Keratinocyte (primary cell): ENCODE data around the gene MOGAT2. TPM values are rescaled to one million over a fixed set of nuclear protein-coding genes. Genes with fewer than 3 reads are reported as not detected.
"Not testable (repeated sequence)": the region's sequence is repeated elsewhere in the genome, so short reads cannot be mapped to it uniquely, and the experiment has no call there.

Experiments
- DNase-seq: peaks from one replicate; pipeline ENCODE4 v3.0.0-alpha.2; 2011; ENCODE audit warnings: low read depth, missing footprints, low spot score
- FAIRE-seq: peaks from 2 replicates; lab custom pipeline; 2011; peaks lifted over from hg19 to GRCh38; lab: Jason Lieb, UNC
- H2AFZ ChIP-seq: 2 replicates; pipeline ENCODE4 v1.6.0; 2012; ENCODE audit warnings: low read length, control low read depth, inconsistent platforms; ENCODE audit not compliant: control insufficient read depth
- H3K27ac ChIP-seq: 2 replicates; pipeline ENCODE4 v1.5.1; 2011; ENCODE audit warnings: low read length; ENCODE audit not compliant: control insufficient read depth, insufficient read depth
- H3K27me3 ChIP-seq: 3 replicates; pipeline ENCODE4 v1.6.0; 2011; ENCODE audit warnings: low read length; ENCODE audit not compliant: control insufficient read depth, insufficient read depth; ENCODE audit errors: extremely low read depth
- H3K36me3 ChIP-seq, 2 experiments: 2 replicates in 1 of 2; 3 replicates in 1 of 2; pipeline ENCODE4 v1.5.1; 2011; ENCODE audit warnings: low read length in 2 of 2, mild to moderate bottlenecking in 1 of 2; ENCODE audit not compliant: control insufficient read depth in 2 of 2, insufficient read depth in 2 of 2; ENCODE audit errors: extremely low read depth in 1 of 2
- H3K4me1 ChIP-seq: 3 replicates; pipeline ENCODE4 v1.5.1; 2011; ENCODE audit warnings: low read length; ENCODE audit not compliant: control insufficient read depth, insufficient read depth; ENCODE audit errors: extremely low read depth
- H3K4me2 ChIP-seq: 3 replicates; pipeline ENCODE4 v1.6.0; 2011; ENCODE audit warnings: low read depth, low read length; ENCODE audit not compliant: control insufficient read depth, insufficient read depth; ENCODE audit errors: extremely low read depth
- H3K4me3 ChIP-seq, 3 experiments: fragments of 200-600 bp in 1 of 3; sonication (generic) in 1 of 3; 2 replicates in 2 of 3; 3 replicates in 1 of 3; pipeline ENCODE4 v1.5.1; 2011 to 2016; ENCODE audit warnings: low read length in 3 of 3, mild to moderate bottlenecking in 3 of 3, control low read depth in 2 of 3, inconsistent platforms in 1 of 3, low read depth in 1 of 3, mixed read lengths in 1 of 3, mixed run types in 1 of 3, moderate library complexity in 1 of 3; ENCODE audit not compliant: control insufficient read depth in 2 of 3, insufficient read depth in 2 of 3; ENCODE audit errors: extremely low read depth in 1 of 3
- H3K79me2 ChIP-seq: 2 replicates; pipeline ENCODE4 v1.6.0; 2012; ENCODE audit warnings: low read length; ENCODE audit not compliant: control insufficient read depth, insufficient read depth
- H3K9ac ChIP-seq: 3 replicates; pipeline ENCODE4 v1.6.0; 2011; ENCODE audit warnings: low read length; ENCODE audit not compliant: control insufficient read depth, insufficient read depth; ENCODE audit errors: extremely low read depth
- H3K9me1 ChIP-seq: 3 replicates; pipeline ENCODE4 v1.6.0; 2011; ENCODE audit warnings: low read length; ENCODE audit not compliant: control insufficient read depth, insufficient read depth; ENCODE audit errors: extremely low read depth
- H3K9me3 ChIP-seq: 2 replicates; pipeline ENCODE4 v1.5.1; 2012; ENCODE audit warnings: low read depth, low read length; ENCODE audit not compliant: control insufficient read depth
- H4K20me1 ChIP-seq: 3 replicates; pipeline ENCODE4 v1.6.0; 2011; ENCODE audit warnings: low read length; ENCODE audit not compliant: control insufficient read depth, insufficient read depth; ENCODE audit errors: extremely low read depth
- EZH2 ChIP-seq: IDR thresholded peaks from one replicate; pipeline ENCODE4 v1.6.1; 2012; ENCODE audit warnings: inconsistent platforms, mild to moderate bottlenecking, low read length, moderate library complexity
- dilution Hi-C: fragments of 300-500 bp; cut with MboI; formaldehyde crosslinking; loops from one replicate; pipeline ENCODE4 v1.7.0; 2020; ENCODE audit warnings: low sequenced_read_pairs; ENCODE audit not compliant: extremely low pct_ligation_motif_present
- polyA plus RNA-seq, 5 experiments: library from polyadenylated mRNA; depleted of rRNA in 3 of 5; stranded (reverse) in 3 of 5; stranded (forward) in 1 of 5; unstranded in 1 of 5; fragments of >200 nt; gene quantifications; 1 replicate in 1 of 5; 2 replicates in 3 of 5; 3 replicates in 1 of 5; pipeline versions ENCODE4 v1.2.1 to v1.2.3, GENCODE V29; 2011 to 2012; ENCODE audit warnings: missing spikeins in 2 of 5, low read depth in 1 of 5, low replicate concordance in 1 of 5
- TF ChIP-seq, protein P1 (sequence below), 3 experiments: IDR thresholded peaks in 1 of 3; conservative IDR thresholded peaks in 1 of 3; optimal IDR thresholded peaks in 1 of 3; 2 replicates in 2 of 3; 3 replicates in 1 of 3; pipeline versions ENCODE3 to v1.5.1; 2011; ENCODE audit warnings: low read length in 3 of 3, mild to moderate bottlenecking in 3 of 3, moderate library complexity in 2 of 3, control low read depth in 1 of 3, inconsistent platforms in 1 of 3; ENCODE audit not compliant: insufficient read depth in 2 of 3; ENCODE audit errors: extremely low read depth in 1 of 3

MOGAT2 gene
- polyA plus RNA-seq, 1 donor (not counting 4 experiments of a cell fraction or from before 2014, with no cell fraction given) = not detected

GRCh38 chr11:75679566-75679965 is 38.1 kb upstream of the MOGAT2 start:
- dilution Hi-C loops = no loop called here

GRCh38 chr11:75683856-75684255 is 33.8 kb upstream of the MOGAT2 start:
- H3K36me3 ChIP-seq, H3K4me2 ChIP-seq, H3K4me1 ChIP-seq, H4K20me1 ChIP-seq, dilution Hi-C loops, H3K9me1 ChIP-seq, FAIRE-seq, H3K9me3 ChIP-seq, H3K4me3 ChIP-seq, H2AFZ ChIP-seq, H3K9ac ChIP-seq, H3K27ac ChIP-seq, H3K79me2 ChIP-seq, DNase-seq: not testable (repeated sequence)
- H3K27me3 ChIP-seq = peaks cover 13% of the 10 kb centered on the region

More at GRCh38 chr11:75679566-75679965, 38.1 kb upstream of the MOGAT2 start:
- no peaks in the 10 kb centered on the region for H3K9me3 ChIP-seq
- H3K79me2 ChIP-seq = no peaks in the 10 kb centered on the region
- H3K27ac ChIP-seq = no peak overlapping the region
- no peak overlapping the region for H2AFZ ChIP-seq
- no peaks in the 10 kb centered on the region for H3K4me1 ChIP-seq
- no peaks in the 10 kb centered on the region for H3K9me1 ChIP-seq
- no peaks in the 10 kb centered on the region for H3K27me3 ChIP-seq
- H3K9ac ChIP-seq = no peak overlapping the region
- H4K20me1 ChIP-seq = no peaks in the 10 kb centered on the region
- FAIRE-seq = no peak
- no peak for DNase-seq
- no peak overlapping the region for H3K4me2 ChIP-seq
- no peaks in the 10 kb centered on the region for H3K36me3 ChIP-seq
- H3K4me3 ChIP-seq = no peak overlapping the region
- TF ChIP-seq EZH2 = no peak
- TF ChIP-seq, protein P1, sequence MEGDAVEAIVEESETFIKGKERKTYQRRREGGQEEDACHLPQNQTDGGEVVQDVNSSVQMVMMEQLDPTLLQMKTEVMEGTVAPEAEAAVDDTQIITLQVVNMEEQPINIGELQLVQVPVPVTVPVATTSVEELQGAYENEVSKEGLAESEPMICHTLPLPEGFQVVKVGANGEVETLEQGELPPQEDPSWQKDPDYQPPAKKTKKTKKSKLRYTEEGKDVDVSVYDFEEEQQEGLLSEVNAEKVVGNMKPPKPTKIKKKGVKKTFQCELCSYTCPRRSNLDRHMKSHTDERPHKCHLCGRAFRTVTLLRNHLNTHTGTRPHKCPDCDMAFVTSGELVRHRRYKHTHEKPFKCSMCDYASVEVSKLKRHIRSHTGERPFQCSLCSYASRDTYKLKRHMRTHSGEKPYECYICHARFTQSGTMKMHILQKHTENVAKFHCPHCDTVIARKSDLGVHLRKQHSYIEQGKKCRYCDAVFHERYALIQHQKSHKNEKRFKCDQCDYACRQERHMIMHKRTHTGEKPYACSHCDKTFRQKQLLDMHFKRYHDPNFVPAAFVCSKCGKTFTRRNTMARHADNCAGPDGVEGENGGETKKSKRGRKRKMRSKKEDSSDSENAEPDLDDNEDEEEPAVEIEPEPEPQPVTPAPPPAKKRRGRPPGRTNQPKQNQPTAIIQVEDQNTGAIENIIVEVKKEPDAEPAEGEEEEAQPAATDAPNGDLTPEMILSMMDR (optimal IDR thresholded peaks at IDR 0.05 in 1 of 3, IDR thresholded peaks at IDR 0.05 in 1 of 3, conservative IDR thresholded peaks at IDR 0.05 in 1 of 3; ENCODE audit: extremely low read depth in 1 of 3, insufficient read depth in 2 of 3, low read length in 3 of 3) = no peak
